Astrocyte (in vitro differentiated cells and primary cell): ENCODE data around the gene USP48.

Experiments
- EZH2 ChIP-seq: IDR thresholded peaks from 2 replicates; pipeline ENCODE4 v1.6.1; 2012; ENCODE audit warnings: mild to moderate bottlenecking, low read length, inconsistent platforms; ENCODE audit not compliant: insufficient read depth
- TF ChIP-seq, protein P1 (sequence below): IDR thresholded peaks from 2 replicates; pipeline ENCODE4 v1.5.1; 2011; ENCODE audit warnings: low read depth, mild to moderate bottlenecking, inconsistent platforms, low read length, moderate library complexity; ENCODE audit not compliant: insufficient read depth

DNA sequence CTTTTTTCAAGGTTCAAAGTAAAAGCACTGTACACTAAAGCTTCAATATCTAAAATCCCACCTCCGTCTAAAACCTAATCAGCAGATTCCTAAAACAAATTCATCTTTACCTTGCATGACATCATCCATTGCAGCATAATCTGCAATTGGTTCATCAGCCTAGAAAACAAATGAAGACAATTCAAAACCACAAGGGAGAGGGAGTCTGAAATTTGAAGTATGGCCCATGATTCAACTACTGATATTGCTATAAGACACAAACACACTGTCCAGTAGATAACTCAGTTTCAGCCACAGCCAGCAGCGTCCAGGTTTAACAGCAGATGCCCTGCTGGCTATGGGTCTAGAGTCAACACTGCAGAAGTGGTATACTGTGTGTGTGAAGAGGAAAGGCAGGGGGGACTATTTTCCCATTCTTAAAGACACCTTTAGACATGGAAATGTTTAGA, 95.8 kb downstream of the USP48 start:
- TF ChIP-seq, protein P1, sequence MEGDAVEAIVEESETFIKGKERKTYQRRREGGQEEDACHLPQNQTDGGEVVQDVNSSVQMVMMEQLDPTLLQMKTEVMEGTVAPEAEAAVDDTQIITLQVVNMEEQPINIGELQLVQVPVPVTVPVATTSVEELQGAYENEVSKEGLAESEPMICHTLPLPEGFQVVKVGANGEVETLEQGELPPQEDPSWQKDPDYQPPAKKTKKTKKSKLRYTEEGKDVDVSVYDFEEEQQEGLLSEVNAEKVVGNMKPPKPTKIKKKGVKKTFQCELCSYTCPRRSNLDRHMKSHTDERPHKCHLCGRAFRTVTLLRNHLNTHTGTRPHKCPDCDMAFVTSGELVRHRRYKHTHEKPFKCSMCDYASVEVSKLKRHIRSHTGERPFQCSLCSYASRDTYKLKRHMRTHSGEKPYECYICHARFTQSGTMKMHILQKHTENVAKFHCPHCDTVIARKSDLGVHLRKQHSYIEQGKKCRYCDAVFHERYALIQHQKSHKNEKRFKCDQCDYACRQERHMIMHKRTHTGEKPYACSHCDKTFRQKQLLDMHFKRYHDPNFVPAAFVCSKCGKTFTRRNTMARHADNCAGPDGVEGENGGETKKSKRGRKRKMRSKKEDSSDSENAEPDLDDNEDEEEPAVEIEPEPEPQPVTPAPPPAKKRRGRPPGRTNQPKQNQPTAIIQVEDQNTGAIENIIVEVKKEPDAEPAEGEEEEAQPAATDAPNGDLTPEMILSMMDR: no peak
- no peak for TF ChIP-seq EZH2
